ENCODE results near the gene ENPP1.
A peak's percentile ranks its signal among the peaks of the same experiment; 100 is the strongest.
"Not testable (repeated sequence)": the region's sequence is repeated elsewhere in the genome, so short reads cannot be mapped to it uniquely, and the experiment has no call there.

Gene ENPP1

DNA sequence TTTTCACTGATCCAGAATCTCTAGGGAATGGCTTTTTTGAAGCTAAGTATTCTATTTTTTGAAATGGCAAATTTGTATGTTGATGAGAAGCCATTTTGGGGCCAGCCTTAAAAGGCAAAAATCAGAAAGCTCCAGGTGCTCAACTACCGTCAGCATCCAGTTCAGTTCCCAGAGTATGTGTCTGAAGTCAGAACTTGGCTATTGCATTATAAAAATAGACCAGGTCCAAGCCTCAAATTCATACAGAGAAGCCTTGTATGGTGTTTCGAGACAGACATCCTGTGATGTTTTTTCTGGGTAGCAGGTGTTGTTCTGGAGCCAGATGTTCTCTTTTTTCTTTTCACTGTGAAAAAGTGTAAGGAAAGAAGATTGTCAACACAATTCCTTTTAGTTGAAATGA is 75.2 kb downstream of the ENPP1 start:
- no peak for DNase-seq

- no peak for DNase-seq
Observed at GRCh38 chr6:131885237-131885636, 77.4 kb downstream of the ENPP1 start.

DNA sequence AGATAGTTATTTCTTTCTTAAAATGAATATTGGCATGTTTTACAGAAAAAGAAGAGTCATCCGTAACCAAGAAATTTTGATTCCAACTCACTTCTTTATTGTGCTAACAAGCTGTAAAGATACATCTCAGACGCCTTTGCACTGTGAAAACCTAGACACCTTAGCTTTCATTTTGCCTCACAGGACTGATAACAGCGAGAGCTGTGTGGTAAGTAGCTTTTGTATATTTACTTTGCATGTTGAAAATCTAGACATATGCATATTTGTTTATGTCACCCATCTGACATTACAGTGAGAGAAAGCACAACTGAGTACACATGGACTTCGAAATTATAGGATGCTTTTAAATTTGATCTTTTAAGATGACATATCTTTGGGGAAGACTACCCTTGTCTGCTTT is 78.7 kb downstream of the ENPP1 start:
- no peak for DNase-seq

- DNase-seq = no peak
Observed at GRCh38 chr6:131890091-131890490, 82.3 kb downstream of the ENPP1 start.

DNA sequence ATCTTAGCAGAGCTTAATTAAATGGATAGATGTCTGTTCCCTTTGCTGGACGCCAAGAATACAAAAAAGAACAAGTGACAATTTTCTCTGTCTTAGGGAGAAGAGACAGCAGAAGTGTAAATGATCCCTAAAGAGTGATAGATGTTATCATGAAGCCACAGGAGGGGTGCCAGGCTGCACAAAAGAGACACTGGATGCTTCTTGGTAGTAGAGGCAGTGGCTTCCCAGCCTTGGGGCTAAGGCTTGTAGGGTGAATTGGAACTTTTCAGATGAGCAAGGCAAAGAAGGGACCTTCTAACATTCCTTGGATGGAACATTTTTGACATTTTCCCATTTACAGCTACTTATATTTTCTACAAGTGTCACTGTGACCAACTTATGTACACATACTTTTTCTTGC is 85.4 kb downstream of the ENPP1 start:
- no peak for DNase-seq

DNA sequence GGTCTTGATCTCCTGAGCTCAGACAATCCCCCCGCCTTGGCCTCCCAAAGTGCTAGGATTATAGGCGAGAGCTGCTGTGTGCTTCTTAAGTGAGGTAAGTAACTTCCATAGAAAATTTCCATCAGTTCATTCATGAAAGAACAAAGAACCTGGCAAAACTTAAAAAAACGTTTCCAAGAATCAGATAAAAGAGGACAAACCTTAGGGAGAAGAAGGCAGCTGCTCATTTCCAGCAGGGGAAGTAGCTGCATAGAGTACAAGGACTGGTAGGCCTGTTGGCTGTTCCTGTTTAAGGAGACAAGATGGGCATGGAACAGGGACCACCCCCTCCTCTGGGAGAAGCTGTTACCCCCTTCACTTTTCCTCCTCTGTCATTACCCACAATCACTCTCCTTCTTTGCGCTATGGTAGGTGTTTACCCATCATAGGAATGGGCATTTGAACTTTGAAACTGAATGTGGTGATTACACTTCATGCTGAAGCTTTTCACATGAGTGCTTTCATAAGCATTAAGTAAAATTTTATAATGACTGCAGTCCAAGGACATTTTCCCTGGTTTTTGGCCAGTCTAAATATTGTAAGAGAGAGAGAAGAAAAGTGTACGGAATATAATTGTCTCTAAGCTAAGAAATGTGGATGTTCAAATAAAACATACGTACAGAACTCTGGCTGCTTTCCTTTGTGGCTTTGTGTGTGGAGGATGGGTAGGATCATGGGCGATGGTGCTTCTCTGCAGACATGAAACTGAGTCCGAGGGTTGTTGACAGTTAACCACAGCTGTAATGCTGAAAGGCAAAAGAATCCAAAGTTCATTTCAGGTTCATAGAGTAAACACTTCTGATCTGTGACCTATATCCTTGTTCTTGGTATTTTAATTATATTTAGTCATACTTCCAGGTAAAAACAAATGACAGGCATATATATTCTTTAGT is 86.9 kb downstream of the ENPP1 start:
- no peak for DNase-seq

- DNase-seq = no peak
Observed at GRCh38 chr6:131897050-131897435, 89.2 kb downstream of the ENPP1 start.

- DNase-seq = no peak
Observed at GRCh38 chr6:131897621-131898020, 89.8 kb downstream of the ENPP1 start.

GRCh38 chr6:131898718-131899117 is 90.9 kb downstream of the ENPP1 start:
- no peak for DNase-seq

GRCh38 chr6:131900231-131900630 is 92.4 kb downstream of the ENPP1 start:
- DNase-seq = no peak

- not testable (repeated sequence) for DNase-seq
Observed at GRCh38 chr6:131901326-131901873, 93.6 kb downstream of the ENPP1 start.

GRCh38 chr6:131903734-131904133 is 95.9 kb downstream of the ENPP1 start:
- not testable (repeated sequence) for DNase-seq

DNA sequence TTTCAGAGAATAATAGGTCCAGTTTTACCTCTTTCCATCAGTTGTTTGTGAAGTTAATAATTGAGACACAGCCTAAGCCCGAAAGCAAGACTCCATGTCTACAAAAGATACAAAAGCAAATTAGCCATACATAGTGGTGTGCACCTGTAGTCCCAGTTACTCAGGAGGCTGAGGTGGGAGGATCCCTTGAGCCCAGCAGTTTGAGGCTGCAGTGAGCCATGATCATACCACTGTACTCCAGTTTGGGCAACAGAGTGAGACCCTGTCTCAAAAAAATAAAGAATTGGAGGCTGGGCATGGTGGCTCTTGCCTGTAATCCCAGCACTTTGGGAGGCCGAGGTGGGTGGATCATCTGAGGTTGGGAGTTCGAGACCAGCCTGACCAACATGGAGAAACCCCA is 101.0 kb downstream of the ENPP1 start:
- DNase-seq = not testable (repeated sequence)

GRCh38 chr6:131909408-131910218 is 101.8 kb downstream of the ENPP1 start:
- DNase-seq = peak; percentile 84

DNA sequence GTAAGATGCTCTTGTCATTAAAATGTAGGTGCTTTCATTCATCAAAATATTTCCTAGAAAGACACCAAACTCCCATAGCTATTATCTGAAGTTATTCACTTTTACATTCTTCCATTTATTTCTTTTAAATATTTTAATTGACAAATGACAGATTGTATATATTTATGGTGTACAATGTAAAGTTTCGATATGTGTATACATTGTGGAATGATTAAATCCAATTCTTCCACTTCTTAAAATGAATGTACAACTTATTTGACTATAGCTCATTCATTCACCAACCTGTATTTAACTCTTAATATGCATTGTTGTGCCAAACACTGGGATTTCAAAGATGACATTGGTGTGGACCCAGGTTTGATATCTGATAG is 102.4 kb downstream of the ENPP1 start:
- no peak for DNase-seq

GRCh38 chr6:131910956-131911355 is 103.1 kb downstream of the ENPP1 start:
- no peak for DNase-seq

DNA sequence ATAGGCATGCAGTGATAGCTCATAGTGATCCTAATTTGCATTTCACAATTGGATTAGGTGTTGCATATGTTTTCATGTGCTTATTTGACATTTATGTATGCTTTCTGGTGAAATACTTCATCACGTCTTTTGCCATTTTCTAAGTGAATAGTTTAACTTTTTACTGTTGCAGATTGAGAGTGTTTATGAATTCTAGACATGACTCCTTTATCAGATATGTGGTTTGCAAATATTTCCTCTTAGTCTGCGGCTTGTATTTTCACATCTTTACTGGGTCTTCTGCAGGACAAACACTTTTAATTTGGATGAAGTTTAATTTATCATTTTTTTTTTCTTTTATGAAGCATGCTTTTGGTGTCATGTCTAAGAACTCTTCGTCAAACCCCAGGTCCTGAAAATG is 104.1 kb downstream of the ENPP1 start:
- no peak for DNase-seq

DNA sequence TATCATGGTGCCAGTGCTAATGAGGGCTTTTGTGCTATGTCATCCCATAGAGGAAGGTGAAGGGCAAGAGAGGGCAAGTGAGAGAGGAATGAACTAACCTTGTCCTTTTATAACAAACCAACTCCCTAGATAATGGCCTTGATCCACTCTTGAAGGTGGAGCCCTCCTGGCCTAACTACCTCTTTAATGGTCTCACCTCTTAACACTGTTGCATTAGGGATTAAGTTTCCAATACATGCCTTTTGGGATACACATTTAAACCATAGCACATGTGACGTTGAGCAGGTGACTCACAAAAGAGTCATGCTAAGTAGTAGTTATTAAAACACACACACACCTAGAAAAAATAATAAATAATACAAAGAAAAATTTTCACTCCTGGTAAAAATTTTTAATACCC is 106.4 kb downstream of the ENPP1 start:
- DNase-seq = no peak

- peak; percentile 78 for DNase-seq
Observed at GRCh38 chr6:131914967-131915751, 107.3 kb downstream of the ENPP1 start.

DNA sequence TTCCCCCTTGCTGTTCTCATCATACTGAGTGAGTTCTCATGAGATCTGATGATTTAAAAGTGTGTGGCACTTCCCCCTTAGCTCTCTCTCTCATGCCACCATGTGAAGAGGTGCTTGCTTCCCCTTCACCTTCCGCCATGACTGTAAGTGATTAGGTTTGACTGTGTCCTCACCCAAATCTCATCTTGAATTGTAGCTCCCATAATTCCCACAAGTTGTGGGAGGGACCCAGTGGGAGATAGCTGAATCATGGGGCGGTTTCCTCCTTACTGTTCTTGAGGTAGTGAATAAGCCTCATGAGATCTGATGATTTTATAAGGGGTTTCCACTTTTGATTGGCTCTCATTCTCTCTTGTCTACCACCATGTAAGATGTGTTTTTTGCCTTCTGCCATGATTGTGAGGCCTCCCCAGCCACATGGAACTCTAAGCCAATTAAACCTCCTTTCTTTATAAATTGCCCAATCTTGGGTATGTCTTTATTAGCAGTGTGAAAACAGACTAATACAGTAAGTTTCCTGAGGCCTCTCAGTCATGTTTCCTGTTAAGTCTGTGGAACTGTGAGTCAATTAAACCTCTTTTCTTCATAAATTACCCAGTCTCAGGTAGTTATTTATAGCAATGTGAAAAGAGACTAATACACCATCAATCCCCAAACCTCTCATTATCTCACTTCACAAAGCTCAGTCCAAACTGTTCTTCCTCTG is 108.4 kb downstream of the ENPP1 start:
- DNase-seq = not testable (repeated sequence)

DNA sequence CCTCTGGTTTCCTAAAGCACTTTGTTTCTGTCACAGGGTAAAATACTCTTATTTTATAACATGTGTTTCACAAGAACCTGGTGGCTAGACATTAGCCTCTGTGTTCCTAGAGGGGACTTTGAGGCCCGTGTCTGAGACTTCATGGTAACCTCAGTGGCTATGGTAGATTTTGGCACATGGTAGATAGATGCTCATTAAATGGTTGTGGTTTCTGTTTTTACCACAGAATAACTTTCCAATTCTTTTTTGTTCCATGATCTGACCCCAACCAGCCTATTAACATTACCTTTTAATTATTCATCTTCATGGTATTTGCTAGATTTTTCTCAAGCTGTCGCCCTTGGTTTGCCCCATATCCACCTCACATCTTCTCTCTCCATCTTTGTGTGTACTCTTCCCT is 109.0 kb downstream of the ENPP1 start:
- no peak for DNase-seq

DNA sequence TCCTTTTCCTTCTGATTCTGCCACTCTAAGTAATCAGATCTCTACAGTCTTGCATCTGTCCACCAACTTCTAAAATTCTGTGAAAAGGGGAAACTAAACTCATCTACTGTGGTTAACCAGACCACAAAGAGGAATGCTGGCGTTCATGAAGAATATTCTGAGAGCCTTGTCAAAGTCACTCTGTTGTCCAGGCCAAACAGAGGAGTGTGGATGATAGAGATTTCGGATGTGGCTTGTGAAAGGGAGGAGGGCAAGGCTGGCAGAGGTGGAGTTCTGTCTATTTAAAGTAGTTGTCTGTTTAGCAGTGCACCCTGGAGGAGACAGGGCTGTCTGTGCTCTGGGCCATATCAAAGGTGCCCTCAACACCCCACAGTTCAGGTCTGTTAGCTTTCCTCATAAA is 109.5 kb downstream of the ENPP1 start:
- no peak for DNase-seq

Data from right forelimb (tissue), 1 donor.